GM11168 (cell line): Measurements from ENCODE around the gene CD200R1.

ENCODE experiments used
- in situ Hi-C: fragments of 300-500 bp; cut with MboI; formaldehyde crosslinking; loops from one replicate; pipeline ENCODE4 v1.12.0; 2022; ENCODE audit warnings: low sequenced_read_pairs; ENCODE audit not compliant: unreplicated experiment

Gene CD200R1, protein sequence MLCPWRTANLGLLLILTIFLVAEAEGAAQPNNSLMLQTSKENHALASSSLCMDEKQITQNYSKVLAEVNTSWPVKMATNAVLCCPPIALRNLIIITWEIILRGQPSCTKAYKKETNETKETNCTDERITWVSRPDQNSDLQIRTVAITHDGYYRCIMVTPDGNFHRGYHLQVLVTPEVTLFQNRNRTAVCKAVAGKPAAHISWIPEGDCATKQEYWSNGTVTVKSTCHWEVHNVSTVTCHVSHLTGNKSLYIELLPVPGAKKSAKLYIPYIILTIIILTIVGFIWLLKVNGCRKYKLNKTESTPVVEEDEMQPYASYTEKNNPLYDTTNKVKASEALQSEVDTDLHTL

GRCh38 chr3:112974894-112975293 is at the start of gene CD200R1:
Gene CD200R1 (minus strand): TSS chr3:112975103. CDS start chr3:112974857, 246 bp downstream.
- in situ Hi-C loops = loop anchor here (5.0 kb wide), 2 partner anchors 238 to 333 kb away; partner anchors contain the start of gene CCDC80

GRCh38 chr3:113021471-113021870 is 46.6 kb upstream of the CD200R1 start:
- in situ Hi-C loops = no loop called here

GRCh38 chr3:113019182-113020137 is 44.6 kb upstream of the CD200R1 start:
- in situ Hi-C loops = no loop called here

DNA sequence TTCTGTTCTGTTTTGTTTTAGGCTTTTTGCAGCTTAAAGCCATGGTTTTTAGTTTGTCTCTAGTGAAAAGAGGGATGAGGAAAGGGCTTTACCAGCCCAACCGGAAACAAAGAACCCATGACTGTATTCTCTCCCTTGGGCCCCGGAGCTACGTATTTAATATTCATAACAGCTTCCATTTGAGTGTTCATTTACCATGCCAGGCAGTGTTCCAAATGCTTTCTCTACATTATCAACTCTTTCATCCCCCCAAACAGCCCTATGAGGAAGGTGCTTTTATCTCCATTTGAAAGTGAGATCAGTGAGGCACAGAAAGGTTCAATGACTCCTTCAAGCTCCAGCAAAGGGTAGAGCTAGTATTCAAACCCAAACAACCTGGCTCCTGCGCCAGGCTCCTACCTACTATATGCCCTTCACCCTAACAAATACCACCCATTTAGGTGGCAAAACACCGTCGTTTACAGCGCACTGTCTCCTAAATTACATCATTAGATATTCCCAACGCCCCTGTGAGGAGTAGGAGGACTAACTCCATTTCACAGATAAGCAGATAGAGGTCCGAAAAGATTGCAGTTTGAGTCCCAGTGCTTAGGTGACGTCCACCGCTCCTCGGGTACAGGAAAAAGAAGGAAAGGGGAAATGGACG is 43.8 kb upstream of the CD200R1 start:
- in situ Hi-C loops = no loop called here

DNA sequence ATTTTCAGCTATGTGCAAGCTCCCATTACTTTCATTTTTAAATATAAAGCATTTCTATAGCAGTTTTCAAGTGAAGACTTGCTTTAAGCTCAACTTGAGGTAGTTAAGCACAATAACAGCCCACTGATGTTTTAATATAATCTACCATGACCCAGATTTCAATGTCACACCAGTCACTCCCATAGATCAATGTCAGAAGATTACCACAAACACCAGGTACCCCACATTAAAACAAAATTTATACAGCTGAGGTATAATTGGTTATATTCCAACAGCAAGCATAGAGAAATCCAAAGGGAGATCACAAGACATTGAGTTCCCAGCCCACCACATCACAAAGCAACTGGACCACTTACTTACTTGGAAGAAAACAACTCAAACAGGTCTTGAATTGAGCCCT is 38.7 kb upstream of the CD200R1 start:
- in situ Hi-C loops = no loop called here

GRCh38 chr3:113008117-113008516 is 33.2 kb upstream of the CD200R1 start:
- in situ Hi-C loops = no loop called here

GRCh38 chr3:113006359-113007056 is 31.6 kb upstream of the CD200R1 start:
- in situ Hi-C loops = no loop called here

- in situ Hi-C loops = no loop called here
These were observed 30.7 kb upstream of the CD200R1 start for GRCh38 chr3:113005611-113006010.

GRCh38 chr3:113002679-113003078 is 27.8 kb upstream of the CD200R1 start:
- in situ Hi-C loops = no loop called here

DNA sequence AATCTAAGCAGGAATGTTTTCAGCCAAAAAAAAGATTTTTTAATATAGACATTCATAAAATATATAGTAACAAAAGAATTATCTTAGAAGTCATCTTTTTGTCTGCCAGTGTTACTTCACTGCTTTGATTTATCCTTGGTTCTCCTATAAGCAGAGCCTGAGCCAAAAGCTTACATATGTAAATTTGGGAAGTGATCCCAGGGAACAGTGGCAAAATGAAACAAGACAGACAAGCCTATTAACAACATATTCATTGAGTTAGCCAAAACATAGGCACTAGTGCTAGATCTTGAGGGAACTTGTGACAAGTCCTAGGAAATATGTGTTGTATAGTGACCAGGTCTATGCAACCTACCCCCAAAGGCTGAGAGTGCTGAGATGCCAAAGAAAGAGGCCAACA is 27.1 kb upstream of the CD200R1 start:
- in situ Hi-C loops = no loop called here

DNA sequence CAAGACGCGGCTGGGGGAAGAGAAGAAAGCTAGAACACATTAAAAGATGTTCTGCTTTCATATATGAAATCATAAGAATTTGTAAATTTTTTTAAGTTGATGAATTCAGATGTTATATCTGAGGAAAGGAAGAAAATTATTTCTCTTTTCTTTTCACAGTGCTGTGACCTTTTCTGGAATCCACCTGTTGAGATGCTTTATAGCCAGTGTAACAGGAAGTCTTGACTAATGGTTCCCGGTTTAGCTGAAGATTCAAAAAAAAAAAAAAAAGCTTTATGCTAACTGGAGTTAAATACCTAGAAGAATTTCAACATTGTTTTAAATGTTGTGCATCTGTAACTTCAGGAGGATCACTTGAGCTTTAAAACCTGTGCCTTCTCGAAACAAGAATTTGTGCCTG is 25.8 kb upstream of the CD200R1 start:
- in situ Hi-C loops = no loop called here

DNA sequence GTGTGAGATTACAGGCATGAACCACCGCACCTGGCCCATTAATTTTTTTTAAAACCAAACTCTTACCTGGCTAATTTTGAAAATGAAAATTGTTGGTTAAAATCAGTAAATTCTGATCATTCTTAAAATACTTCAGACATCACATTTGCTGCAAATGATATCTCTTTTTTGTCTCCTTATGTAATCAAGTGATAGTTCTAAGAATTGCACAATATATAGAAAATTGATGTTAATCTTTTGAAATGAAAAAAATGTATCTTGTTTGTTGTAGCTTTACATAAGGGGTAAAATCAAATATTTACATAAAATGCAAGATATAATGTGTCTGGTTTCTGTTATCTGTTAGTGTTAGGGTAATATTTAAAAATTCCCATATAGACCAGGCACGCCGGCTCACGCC is 20.9 kb upstream of the CD200R1 start:
- in situ Hi-C loops = no loop called here

GRCh38 chr3:112990672-112991602 is 16.0 kb upstream of the CD200R1 start, which contains the start of gene GTPBP8:
Gene GTPBP8 (plus strand): TSS chr3:112990984. CDS start chr3:112991000, 16 bp downstream.
- in situ Hi-C loops = no loop called here

DNA sequence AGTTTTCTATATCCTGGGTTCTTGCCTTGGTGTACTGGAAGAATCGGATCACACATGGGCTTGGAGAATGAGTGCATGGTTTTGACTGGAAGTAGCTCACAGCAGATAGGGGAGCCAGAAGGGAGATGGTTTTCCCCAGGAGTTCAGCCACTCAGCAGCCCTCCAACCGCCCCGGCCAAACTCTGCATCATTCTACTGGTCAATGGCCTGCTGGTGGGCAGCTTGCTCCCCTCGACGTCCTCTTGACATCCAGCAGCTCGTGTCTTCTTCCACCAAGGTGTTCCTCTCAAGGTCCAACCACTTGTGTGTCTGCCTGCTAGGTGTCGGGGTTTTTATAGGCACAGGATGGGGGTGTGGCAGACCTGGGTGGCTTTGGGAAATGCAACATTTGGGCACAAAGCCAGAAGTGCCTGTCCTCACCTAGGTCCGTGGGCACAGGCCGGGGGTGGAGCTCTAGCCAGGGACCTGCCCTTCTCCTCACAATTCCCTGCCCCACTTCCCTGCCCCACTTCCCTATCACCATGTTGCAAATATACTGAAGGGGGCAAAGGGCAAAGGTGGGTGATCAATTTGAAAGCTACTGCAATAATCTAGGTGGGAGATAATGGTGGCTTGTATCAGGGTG is 12.9 kb upstream of the CD200R1 start:
- in situ Hi-C loops = no loop called here

DNA sequence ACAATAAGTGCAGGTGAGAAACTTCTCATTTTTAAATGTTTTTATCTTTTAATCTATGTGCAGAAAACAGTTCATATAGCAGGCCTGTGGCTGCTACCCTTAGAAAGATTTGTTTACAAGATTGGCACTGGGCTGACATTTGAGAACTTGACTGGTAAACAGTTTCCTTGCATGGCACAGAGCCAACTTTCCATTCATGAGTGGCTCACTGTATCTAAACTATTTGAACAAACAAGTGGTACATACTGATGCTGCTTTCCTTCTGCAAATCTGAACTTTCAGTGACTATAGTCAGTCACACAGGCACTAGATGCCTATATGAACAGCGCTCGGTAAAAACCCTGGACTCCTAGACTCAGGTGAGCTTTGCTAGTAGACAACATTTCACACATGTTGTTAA is 9.6 kb upstream of the CD200R1 start:
- in situ Hi-C loops = no loop called here

DNA sequence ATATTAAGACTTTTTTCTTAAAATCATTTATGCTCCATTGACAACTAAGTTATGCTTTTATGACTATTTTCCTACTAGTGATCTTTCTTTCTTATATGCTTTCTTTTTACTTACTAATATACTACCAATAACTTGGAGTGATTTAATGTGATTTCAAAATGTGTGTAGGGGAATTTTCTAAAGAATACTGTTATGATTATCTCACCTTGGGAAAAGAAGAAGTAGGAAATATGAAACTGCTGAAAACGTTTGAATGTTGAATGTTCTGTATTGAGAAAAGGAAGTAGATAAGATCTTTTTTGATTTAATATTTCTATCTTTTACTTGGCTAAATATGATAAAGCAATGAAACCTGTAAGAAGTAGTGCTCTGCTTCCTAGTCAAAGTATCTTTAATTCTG is 7.8 kb upstream of the CD200R1 start:
- in situ Hi-C loops = no loop called here

DNA sequence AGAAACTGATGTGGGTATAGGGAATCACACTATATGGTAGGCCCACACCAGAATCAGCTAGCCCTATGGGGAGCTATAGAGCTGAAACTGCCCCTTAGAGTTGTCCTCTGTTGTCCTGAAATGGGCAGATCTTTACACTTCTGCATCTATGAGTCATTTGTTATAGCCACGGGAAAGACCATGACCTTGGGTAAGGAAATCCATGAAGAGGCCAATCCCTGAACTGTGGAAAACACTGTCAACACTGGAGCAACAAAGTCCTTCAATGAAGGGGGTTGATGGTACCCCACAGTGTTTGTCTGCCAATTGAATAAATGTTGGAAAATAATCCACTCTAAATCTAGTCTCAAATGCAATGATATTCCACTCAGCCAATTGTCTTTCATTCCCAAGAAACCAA is 5.2 kb upstream of the CD200R1 start:
- in situ Hi-C loops = no loop called here

- in situ Hi-C loops = loop anchor here (5.0 kb wide), 2 partner anchors 242 to 337 kb away; partner anchors contain the start of gene CCDC80
These were observed 4.4 kb upstream of the CD200R1 start for GRCh38 chr3:112979244-112979832.
